HEK293T (cell line): ENCODE data around the gene MYOD1.

Experiments
- CTCF ChIA-PET: fragments of 350-600 bp; formaldehyde crosslinking; extraction: SDS; loops from one replicate; lab custom pipeline; 2021; ENCODE audit warnings: antibody characterized with exemption, inconsistent platforms; lab: Yijun Ruan, JAX
- POLR2A ChIA-PET: fragments of 350-600 bp; formaldehyde crosslinking; extraction: SDS; loops from one replicate; lab custom pipeline; 2020; ENCODE audit warnings: antibody characterized with exemption, inconsistent platforms; lab: Yijun Ruan, JAX
- DNase-seq: peaks from one replicate; pipeline ENCODE4 v3.0.0; 2012; ENCODE audit warnings: mixed read lengths; ENCODE audit errors: extremely low spot score
- ARNT ChIP-seq: fragments of 450-650 bp; IDR thresholded peaks from 2 replicates; pipeline ENCODE4 v1.6.1; 2017; ENCODE audit warnings: mild to moderate bottlenecking
- BHLHE40 ChIP-seq: fragments of 450-650 bp; IDR thresholded peaks from 2 replicates; pipeline ENCODE4 v1.6.1; 2016; ENCODE audit warnings: mild to moderate bottlenecking, moderate library complexity, borderline replicate concordance
- CTBP1 ChIP-seq: fragments of 450-650 bp; IDR thresholded peaks from 2 replicates; pipeline ENCODE4 v1.6.1; 2016; ENCODE audit warnings: borderline replicate concordance
- ELF4 ChIP-seq: fragments of 450-650 bp; IDR thresholded peaks from 2 replicates; pipeline ENCODE4 v1.6.1; 2017; ENCODE audit warnings: antibody characterized with exemption
- FOXA1 ChIP-seq: fragments of 450-650 bp; IDR thresholded peaks from 2 replicates; pipeline ENCODE4 v1.6.1; 2016; ENCODE audit warnings: mild to moderate bottlenecking
- FOXK2 ChIP-seq: fragments of 450-650 bp; IDR thresholded peaks from 2 replicates; pipeline ENCODE4 v1.6.1; 2016; ENCODE audit warnings: mild to moderate bottlenecking
- FOXM1 ChIP-seq: fragments of 450-650 bp; IDR thresholded peaks from 2 replicates; pipeline ENCODE4 v1.6.1; 2017; ENCODE audit warnings: mild to moderate bottlenecking, borderline replicate concordance
- HDGF ChIP-seq: fragments of 450-650 bp; IDR thresholded peaks from 2 replicates; pipeline ENCODE4 v1.6.1; 2017; ENCODE audit warnings: antibody characterized with exemption, borderline replicate concordance
- L3MBTL2 ChIP-seq: fragments of 450-650 bp; conservative IDR thresholded peaks from 2 replicates; pipeline ENCODE4 v1.6.1; 2016; ENCODE audit warnings: mild to moderate bottlenecking
- LEF1 ChIP-seq: fragments of 450-650 bp; IDR thresholded peaks from 2 replicates; pipeline ENCODE4 v1.6.1; 2017; ENCODE audit warnings: mild to moderate bottlenecking, borderline replicate concordance
- NFRKB ChIP-seq: fragments of 450-650 bp; IDR thresholded peaks from 2 replicates; pipeline ENCODE4 v1.6.1; 2016; ENCODE audit warnings: mild to moderate bottlenecking, moderate library complexity
- SP1 ChIP-seq: fragments of 450-650 bp; IDR thresholded peaks from 2 replicates; pipeline ENCODE4 v1.6.1; 2017
- SUZ12 ChIP-seq: fragments of 450-650 bp; IDR thresholded peaks from 2 replicates; pipeline ENCODE4 v1.6.1; 2016; ENCODE audit warnings: mild to moderate bottlenecking
- TARDBP ChIP-seq: fragments of 450-650 bp; IDR thresholded peaks from 2 replicates; pipeline ENCODE4 v1.6.1; 2016
- ZNF384 ChIP-seq: fragments of 450-650 bp; IDR thresholded peaks from 2 replicates; pipeline ENCODE4 v1.6.1; 2016
- TF ChIP-seq, protein P1 (sequence below): fragments of 450-650 bp; IDR thresholded peaks from 2 replicates; pipeline ENCODE4 v1.6.1; 2016

The MYOD1 gene

DNA sequence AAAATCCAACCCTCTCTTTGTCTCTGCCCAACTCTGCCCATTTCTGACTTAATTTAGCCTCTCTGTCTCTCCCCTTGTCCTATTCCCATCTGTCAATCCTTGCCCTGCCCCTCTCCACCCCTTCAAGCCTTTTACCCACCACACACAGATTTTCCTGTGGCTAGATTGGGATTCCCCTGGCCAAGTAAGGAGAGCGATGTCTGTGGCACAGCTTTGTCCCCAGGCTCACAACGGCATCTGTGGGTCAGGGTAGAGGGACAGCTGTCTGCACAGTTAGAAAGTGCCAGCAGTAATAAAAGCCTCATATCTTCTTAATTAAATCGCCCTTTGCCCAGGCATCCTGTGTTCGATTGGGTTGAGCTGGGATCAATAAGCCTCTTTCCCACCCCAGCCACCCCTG lies 13.9 kb downstream of the MYOD1 start:
- TF ChIP-seq, protein P1, sequence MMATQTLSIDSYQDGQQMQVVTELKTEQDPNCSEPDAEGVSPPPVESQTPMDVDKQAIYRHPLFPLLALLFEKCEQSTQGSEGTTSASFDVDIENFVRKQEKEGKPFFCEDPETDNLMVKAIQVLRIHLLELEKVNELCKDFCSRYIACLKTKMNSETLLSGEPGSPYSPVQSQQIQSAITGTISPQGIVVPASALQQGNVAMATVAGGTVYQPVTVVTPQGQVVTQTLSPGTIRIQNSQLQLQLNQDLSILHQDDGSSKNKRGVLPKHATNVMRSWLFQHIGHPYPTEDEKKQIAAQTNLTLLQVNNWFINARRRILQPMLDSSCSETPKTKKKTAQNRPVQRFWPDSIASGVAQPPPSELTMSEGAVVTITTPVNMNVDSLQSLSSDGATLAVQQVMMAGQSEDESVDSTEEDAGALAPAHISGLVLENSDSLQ, result no peak
- no peak for TF ChIP-seq HDGF
- TF ChIP-seq CTBP1, result no peak
- no peak for TF ChIP-seq LEF1
- TF ChIP-seq TARDBP, result no peak
- TF ChIP-seq BHLHE40, result no peak
- TF ChIP-seq ELF4, result no peak
- ChIA-PET CTCF (interaction anchor here (1.4 to 4.5 kb wide), 4 partner anchors 134 to 248 kb away, joined by 3 to 61 read pairs (median 24); no protein-coding TSS in a partner anchor), POLR2A (no interaction called here)
- no peak for DNase-seq

DNA sequence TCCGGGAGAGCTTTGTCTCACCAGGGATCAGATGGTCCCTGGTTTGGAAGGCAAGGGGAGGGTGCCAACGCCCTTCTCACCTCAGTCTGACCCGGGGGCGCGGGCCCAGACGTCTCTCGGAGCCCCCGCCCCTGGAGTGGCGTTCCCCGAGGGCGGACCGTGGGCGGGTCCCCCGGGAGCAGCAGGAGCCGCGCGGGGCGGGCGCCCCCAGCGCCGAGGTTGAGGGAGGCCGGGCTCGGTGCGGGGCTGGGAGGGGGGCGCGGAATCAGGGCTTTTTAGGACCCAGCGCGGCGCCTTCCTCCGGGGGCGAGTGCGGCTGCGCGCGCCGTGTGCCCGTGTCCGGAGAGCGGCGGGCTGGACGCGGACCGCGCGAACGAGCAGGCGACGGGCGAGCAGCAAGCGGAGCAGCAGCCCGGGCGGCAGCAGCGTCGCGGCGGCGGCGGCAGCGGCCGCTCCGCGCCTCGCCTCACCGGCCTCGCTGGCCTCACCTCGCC lies 15.1 kb downstream of the MYOD1 start, which contains the start of gene KCNC1:
KCNC1 (plus strand) TSS at position 364 of the 494 bp plus-strand sequence. CDS start 1,222 bp downstream, outside the sequence.
- POLR2A ChIA-PET, result no interaction called here
- CTCF ChIA-PET, result interaction anchor here (1.3 to 2.3 kb wide), 3 partner anchors 9 to 247 kb away, joined by 4 to 5 read pairs (median 4); no protein-coding TSS in a partner anchor

DNA sequence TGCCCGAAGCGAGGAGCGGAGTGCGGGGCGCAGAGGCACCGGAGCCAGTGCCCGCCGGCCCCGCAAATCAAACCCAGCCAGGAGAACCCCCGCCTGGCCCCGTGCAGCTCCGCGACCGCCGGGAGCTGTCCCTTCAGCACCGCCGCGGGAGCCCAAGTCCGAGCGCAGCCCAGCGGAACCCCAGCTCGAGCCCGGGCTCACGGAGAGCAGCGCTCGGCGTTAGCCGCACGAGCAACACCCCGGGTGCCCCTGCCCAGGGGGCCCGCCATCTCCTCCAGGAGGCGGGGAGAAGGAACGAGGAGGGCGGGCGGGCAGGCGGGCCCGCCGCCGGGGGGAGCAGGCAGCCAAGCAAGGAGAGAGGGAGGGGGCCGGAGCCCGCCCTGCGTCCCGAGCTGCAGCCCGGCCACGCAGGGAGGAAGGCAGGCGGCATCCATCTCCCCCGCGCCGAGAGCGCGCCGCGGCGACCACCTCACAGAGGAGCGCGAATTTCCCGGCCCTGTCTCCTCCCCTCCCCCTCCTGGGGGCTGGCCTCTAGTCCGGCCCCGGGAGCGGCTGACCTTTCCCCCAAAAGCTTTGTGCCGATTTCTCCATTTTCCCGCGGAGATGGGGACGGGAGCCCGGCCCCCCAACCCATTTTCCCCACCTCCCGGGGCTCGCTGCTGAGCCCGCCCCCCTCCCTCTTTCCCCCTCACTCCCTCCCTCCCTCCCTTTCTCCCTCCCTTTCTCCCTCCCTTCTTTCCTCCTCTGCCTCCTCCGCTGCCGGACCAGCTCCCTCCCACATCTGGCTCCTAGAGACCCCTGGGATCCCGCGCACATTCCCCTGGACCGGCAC lies 15.8 kb downstream of the MYOD1 start:
- peak; percentile 64 for DNase-seq
- TF ChIP-seq ARNT, result no peak
- no peak for TF ChIP-seq HDGF
- TF ChIP-seq ELF4, result no peak
- CTCF ChIA-PET, result interaction anchor here (1.3 to 2.3 kb wide), 2 partner anchors 8 to 15 kb away, joined by 4 to 5 read pairs; no protein-coding TSS in a partner anchor
- POLR2A ChIA-PET, result no interaction called here

More for the DNA sequence above, 15.1 kb downstream of the MYOD1 start, which contains the start of gene KCNC1:
- peak; percentile 80 for DNase-seq
- TF ChIP-seq SP1, result no peak
- peak; percentile 71; the same call in 1 of the 2 replicates for TF ChIP-seq FOXM1

DNA sequence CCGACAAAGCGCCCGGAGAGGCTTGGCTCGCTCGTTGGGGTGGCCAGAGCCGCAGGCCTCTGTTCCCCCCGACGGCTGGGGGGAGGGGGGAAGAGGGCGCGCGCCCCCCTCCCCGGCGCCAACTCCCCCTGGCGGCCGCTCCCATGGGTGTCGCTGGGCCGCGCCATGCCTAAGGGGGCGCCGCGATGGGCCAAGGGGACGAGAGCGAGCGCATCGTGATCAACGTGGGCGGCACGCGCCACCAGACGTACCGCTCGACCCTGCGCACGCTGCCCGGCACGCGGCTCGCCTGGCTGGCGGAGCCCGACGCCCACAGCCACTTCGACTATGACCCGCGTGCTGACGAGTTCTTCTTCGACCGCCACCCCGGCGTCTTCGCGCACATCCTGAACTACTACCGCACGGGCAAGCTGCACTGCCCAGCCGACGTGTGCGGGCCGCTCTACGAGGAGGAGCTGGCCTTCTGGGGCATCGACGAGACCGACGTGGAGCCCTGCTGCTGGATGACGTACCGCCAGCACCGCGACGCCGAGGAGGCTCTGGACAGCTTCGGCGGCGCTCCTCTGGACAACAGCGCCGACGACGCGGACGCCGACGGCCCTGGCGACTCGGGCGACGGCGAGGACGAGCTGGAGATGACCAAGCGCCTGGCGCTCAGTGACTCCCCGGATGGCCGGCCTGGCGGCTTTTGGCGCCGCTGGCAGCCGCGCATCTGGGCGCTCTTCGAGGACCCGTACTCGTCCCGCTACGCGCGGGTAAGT lies 16.6 kb downstream of the MYOD1 start:
- no peak for DNase-seq

DNA sequence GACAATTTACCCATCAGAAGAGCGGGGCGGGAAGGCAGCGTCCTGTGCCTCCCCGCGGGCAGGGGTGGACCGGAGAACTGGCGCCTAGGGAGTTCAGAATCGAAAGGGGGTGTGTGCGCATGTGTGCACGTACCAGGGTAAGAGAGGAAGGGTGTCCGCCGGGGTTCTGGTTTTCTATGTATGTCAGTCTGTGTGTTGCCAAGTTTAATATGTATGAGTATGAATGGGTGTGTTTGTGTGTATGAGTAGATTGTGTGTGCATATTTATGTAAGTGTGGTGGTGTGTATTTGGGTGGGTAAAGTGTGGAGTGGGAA lies 17.2 kb downstream of the MYOD1 start:
- POLR2A ChIA-PET, result interaction anchor here (1.0 kb wide), 1 partner anchor 30 kb away, joined by 3 read pairs; no protein-coding TSS in a partner anchor
- CTCF ChIA-PET, result interaction anchor here (0.8 kb wide), 1 partner anchor 10 kb away, joined by 5 read pairs; no protein-coding TSS in a partner anchor
- TF ChIP-seq LEF1, result no peak
- TF ChIP-seq FOXK2, result no peak
- TF ChIP-seq ZNF384, result no peak
- TF ChIP-seq ARNT, result no peak
- TF ChIP-seq, protein P1, result no peak
- no peak for TF ChIP-seq BHLHE40
- TF ChIP-seq L3MBTL2, result no peak
- no peak for TF ChIP-seq SP1
- no peak for TF ChIP-seq NFRKB
- TF ChIP-seq TARDBP, result no peak
- TF ChIP-seq SUZ12, result no peak
- TF ChIP-seq FOXM1, result no peak
- no peak for TF ChIP-seq HDGF
- TF ChIP-seq FOXA1, result no peak
- no peak for TF ChIP-seq ELF4
- no peak for TF ChIP-seq CTBP1
- DNase-seq, result no peak

More for the DNA sequence above, 16.6 kb downstream of the MYOD1 start:
- CTCF ChIA-PET, result interaction anchor here (2.3 kb wide), 1 partner anchor 15 kb away, joined by 5 read pairs; no protein-coding TSS in a partner anchor
- TF ChIP-seq FOXM1, result peak; percentile 21; the same call in 1 of the 2 replicates
- no peak for TF ChIP-seq HDGF
- POLR2A ChIA-PET, result interaction anchor here (1.0 kb wide), 1 partner anchor 31 kb away, joined by 3 read pairs; no protein-coding TSS in a partner anchor

DNA sequence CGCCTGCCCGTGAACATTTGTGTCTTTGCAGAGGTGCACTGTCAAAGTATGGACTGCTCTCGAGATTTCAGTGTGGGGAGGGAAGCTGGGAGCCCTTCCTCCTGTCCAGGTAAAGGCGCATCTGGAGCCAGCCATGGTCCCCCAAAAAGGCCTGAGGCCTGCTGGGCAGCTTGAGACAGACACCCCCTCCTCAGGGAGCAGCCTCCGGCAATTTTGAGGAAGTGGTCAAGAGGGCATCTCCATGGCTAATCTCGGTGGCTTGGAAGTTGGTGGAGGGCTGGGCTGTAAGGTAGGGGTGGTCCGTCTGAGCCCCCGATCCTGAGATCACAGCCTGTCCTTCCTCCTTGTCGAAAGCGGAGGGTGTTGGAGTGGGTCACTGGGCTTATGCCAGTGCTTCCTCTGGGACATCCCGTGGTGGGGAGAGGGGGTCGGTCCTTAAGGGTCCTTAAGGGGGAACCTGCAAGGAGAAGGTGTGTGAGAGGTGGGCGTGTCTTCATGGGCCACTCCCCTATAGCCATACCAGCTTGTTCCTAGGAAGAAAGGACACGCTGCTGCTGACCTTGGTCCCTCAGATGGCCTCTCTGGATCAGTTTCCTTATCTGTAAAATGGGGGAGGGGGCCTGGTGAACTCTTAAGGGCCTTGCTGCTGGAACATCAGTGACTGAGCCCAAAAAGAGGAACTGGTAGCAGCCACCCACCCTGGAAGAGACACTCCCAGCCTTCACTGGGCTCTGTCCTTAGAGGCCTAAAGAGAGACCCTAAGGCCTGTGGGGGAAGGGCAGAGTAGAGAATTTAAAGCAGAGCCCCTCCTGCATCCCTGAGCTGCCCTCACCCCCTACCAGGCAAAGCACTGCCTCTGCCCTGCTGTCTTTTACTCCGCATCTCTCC lies 17.8 kb downstream of the MYOD1 start:
- no peak for DNase-seq
- TF ChIP-seq, protein P1, result no peak
- TF ChIP-seq HDGF (no peak), ZNF384 (no peak), FOXK2 (no peak)
- ChIA-PET POLR2A (interaction anchor here (1.0 kb wide), 1 partner anchor 30 kb away, joined by 3 read pairs; no protein-coding TSS in a partner anchor), CTCF (interaction anchor here (0.6 to 1.1 kb wide), 3 partner anchors 10 to 253 kb away, joined by 3 to 5 read pairs (median 4); no protein-coding TSS in a partner anchor)
